ENCODE data around the gene UBE2E2.

UBE2E2 gene

GRCh38 chr3:23399221-23399620 is 196.1 kb downstream of the UBE2E2 start:
- DNase-seq: no peak

GRCh38 chr3:23402728-23403492 is 199.8 kb downstream of the UBE2E2 start:
- DNase-seq: no peak

GRCh38 chr3:23404246-23404645 is 201.1 kb downstream of the UBE2E2 start:
- DNase-seq: no peak

GRCh38 chr3:23405081-23405480 is 202.0 kb downstream of the UBE2E2 start:
- DNase-seq: no peak

GRCh38 chr3:23406601-23407000 is 203.5 kb downstream of the UBE2E2 start:
- DNase-seq: no peak

- no peak for DNase-seq
These were observed 214.9 kb downstream of the UBE2E2 start for GRCh38 chr3:23418026-23418425.

- DNase-seq: no peak
These were observed 218.8 kb downstream of the UBE2E2 start for GRCh38 chr3:23421811-23422516.

GRCh38 chr3:23422517-23422851 is 219.4 kb downstream of the UBE2E2 start:
- no peak for DNase-seq

- DNase-seq: no peak
These were observed 222.3 kb downstream of the UBE2E2 start for GRCh38 chr3:23425410-23425809.

GRCh38 chr3:23430781-23431398 is 227.8 kb downstream of the UBE2E2 start:
- DNase-seq: no peak

GRCh38 chr3:23431764-23432163 is 228.6 kb downstream of the UBE2E2 start:
- DNase-seq: no peak

GRCh38 chr3:23435318-23435717 is 232.2 kb downstream of the UBE2E2 start:
- DNase-seq: no peak

GRCh38 chr3:23435904-23436303 is 232.8 kb downstream of the UBE2E2 start:
- DNase-seq: no peak

GRCh38 chr3:23437484-23438145 is 234.5 kb downstream of the UBE2E2 start:
- DNase-seq: no peak

- DNase-seq: no peak
These were observed 235.5 kb downstream of the UBE2E2 start for GRCh38 chr3:23438657-23439056.

GRCh38 chr3:23439080-23439479 is 236.0 kb downstream of the UBE2E2 start:
- DNase-seq: no peak

GRCh38 chr3:23440416-23441294 is 237.5 kb downstream of the UBE2E2 start:
- DNase-seq: no peak

GRCh38 chr3:23442598-23443383 is 239.7 kb downstream of the UBE2E2 start:
- no peak for DNase-seq

GRCh38 chr3:23444386-23444785 is 241.3 kb downstream of the UBE2E2 start:
- no peak for DNase-seq

- no peak for DNase-seq
These were observed 243.2 kb downstream of the UBE2E2 start for GRCh38 chr3:23446301-23446700.

GRCh38 chr3:23448998-23449537 is 245.9 kb downstream of the UBE2E2 start:
- DNase-seq: no peak
